Endothelial cell of hepatic sinusoid (primary cell): ENCODE results near the gene AKR7A2.

Experiments
- in situ Hi-C: cut with HindIII; loops from 2 replicates; pipeline ENCODE4 v1.10.0; 2017; ENCODE audit warnings: low sequenced_read_pairs

Gene AKR7A2

DNA sequence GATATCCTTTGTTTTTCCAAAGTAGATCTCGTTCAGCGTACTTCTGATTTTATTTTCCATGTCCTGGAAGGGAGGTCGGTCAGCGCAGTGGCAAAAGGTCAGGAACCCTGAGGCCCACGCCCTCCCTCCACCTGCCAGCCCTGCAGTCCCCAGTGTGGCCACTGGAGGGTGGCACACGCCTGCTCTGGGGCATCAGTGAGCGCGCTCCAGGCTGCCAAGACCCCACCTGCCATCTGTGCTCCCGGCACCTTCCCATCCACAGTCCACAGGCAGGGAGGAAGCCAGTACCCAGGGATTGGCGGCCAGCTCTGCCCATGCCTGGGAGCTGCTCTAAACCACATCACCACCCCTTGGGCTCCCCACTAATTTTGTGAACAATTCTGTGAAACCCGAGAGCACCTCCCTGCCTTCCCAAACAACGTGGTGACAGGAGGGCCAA lies 32.4 kb upstream of the AKR7A2 start:
- in situ Hi-C loops = loop anchor here (5.0 to 10.0 kb wide), 2 partner anchors 33 to 70 kb away; no protein-coding TSS in a partner anchor

DNA sequence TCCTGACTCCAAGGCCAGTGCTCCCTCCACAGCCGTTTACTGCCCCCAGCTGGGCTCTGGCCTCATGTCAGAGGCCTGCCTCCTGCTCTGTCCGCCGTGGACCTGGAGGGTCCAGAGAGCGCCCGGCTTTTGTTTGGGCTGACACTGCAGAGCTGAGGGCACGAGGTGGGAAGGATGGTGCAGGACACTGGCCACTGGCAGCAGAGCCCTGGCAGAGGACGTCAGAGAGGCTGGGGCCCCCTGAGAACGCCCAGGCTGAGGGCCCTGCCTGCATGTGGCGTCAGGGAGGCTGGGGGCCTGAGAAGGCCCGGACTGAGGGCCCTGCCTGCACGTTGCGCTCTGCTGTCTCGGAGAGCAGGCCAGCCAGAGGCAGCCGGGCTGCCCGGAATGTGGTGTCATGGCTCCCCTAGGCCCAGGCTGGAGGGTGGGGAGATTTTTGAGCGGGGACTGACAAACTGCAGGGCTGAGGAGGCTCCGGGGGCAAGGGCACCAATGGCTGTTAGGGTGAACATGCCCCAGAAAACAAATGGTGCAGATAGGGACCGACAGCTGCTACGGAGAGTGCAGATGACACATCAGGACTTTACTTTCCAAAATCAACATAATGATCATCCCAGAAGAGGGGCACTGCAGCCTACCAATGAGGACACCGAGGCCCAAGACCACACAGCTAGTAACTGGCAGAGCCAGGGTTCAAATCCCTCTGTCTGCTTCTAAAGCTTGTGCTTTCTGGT lies 31.8 kb upstream of the AKR7A2 start:
- in situ Hi-C loops = loop anchor here (5.0 to 10.0 kb wide), 2 partner anchors 34 to 69 kb away; no protein-coding TSS in a partner anchor

DNA sequence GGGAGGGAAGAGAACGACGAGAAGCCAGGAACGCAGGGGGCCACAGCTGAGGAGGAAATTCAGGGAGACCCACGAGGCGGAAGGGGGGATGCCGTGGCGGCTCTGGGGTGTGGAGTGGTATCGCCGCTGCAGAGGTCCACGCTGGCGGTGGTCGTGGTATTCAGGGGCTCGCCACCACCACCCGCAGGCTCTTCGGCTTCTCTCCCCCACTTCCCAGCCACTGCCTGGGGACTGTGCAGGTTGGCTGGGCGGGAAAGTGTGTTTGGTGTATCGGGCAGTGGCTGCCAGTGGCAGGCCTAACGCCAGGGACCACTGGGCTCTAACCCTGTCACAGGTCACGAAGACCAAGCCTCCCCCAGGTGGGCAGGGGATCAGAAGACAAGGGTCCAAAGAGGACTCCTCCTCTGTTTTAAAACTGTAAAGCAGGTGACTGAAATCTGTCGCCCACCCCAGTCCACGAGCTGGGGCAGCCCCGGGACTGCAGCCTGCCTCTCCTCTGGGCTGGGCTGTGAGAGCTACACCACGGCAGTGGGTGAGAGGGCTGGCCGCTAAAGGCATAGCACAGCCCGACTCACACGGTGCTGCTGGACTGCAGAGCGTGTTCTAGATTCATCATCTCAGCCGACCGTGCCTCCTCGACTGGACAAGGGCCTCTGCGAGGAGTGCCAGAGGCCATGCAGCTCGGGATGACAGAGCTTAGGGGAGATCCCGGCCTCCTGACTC lies 31.1 kb upstream of the AKR7A2 start:
- in situ Hi-C loops = loop anchor here (5.0 to 10.0 kb wide), 2 partner anchors 34 to 68 kb away; no protein-coding TSS in a partner anchor

DNA sequence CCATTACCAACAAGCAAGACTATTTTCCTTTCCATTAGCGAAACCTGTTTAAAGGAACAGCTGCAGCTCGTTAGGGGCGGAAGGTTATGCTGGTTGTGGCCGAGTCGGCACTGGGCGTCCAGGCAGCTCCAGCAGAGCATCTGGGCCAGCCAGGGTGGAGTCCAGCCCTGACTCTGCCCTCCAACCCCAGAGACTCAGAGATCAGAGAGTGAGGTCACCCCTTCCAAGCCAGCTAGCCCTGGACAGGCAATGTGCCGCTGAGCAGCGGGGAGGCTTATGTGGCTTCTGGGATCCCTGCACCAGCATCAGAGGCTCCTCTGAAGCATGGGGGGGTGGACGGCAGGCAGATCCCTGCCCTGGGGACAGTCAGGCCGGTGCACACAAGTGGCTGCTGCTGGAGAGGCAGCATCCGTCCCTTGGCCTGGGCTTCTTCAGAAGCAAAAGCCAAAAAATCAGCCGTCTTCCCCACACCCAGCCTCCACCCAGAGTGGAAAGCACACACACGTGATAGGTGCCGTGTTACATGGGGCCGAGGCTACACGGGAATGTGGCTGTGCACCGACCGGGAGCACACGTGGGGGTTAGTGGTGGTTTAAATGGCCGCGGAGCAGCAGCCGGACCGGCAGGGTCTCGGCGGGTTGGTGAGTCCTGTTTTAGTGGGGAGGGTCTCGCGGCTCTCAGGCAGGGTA lies 30.3 kb upstream of the AKR7A2 start:
- in situ Hi-C loops = loop anchor here (5.0 to 10.0 kb wide), 2 partner anchors 35 to 67 kb away; no protein-coding TSS in a partner anchor

DNA sequence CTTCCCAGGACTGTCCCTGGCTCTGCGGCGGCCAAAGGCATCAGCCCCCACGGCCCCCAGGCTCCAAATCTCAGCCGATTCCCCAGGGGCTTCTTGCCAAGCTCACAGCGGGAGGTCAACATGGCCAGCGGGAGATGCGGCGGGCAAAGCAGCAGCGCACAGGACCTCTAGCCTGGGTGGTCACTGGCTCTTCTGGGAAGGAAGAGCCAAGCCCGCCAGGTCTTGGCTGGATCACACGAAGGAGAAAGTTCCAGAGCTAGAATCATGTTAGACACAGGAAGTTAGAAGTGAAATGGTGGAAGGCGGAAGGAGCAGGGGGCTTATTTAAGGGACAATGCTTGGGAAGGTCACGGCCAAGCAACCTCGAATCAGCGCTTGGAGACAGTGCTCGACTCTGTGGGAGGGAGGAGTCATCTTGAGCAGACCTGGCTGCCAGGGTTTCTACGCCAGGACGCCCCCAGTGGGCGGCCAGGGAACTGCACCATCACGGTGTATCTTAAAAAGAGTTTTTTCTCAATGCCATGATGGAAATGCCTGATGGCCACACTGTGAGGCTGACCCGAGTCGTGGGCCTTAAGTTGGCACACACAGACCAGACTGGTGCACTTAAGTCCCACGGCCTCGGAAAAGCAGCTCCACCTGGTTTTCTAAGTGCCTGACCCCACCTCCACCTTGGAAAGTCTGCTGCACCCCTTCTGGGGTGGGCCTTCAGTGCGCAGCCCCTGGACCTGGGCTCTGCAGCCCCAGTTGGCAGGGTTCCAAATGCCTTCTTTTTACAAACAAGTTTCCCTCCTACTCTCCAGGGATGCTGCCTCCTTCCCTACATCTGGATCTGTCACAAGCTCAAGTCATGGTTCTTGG lies 29.5 kb upstream of the AKR7A2 start:
- in situ Hi-C loops = loop anchor here (5.0 to 10.0 kb wide), 2 partner anchors 36 to 67 kb away; no protein-coding TSS in a partner anchor

DNA sequence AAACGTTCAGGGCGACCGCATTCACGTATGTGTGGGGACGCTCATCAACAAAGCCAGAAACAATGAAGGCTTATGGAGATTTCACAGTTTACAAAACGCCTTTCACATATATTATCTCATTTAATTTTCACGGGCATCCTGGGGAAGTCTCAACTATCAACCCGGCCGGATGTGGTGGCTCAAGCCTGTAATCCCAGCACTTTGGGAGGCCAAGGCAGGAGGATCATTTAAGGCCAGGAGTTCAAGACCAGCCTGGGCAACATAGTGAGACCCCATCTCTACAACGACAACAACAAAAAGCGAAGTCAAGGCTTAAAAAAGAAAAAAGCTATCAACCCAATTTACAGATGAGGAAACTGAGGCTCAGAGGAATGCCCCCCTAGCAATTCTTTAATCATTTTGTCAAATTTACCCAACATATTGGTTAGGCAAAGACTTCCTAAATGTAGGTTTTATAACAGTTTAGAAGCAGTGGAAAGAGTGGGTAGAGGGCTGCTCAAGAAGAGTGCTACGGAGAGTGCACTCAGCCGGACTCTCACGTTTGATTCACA lies 28.5 kb upstream of the AKR7A2 start:
- in situ Hi-C loops = loop anchor here (5.0 to 10.0 kb wide), 2 partner anchors 37 to 66 kb away; no protein-coding TSS in a partner anchor

DNA sequence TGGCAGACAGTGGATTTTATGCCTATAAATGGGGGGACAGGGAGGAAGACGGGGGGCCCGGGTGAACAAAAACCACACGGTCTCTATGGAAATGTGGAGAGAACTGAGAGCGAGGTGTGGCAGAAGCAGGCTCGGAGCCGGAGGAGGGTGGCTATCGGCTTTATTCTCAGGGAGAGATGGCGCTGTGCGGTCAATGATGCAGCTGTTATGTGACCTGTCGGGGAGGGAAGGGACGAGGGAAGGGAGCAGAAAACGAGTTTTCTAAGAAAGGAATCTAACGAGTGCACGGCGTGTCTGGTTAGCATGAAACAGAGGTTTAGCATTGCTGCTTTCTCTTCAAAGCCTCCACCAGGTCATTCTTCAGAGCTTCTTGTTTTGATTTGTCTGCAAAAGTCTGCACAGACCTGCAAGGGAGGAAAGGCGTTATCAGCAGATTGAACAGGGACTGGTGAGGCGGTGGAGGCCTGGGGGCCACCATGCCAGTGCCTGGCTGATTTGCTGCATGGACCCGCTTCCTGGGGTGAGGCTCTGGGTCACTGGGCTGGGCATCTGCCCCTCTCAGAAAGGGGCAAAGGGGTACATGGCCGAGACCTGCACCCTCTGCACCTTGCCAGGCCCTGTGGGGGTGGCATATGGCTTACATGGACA lies 27.4 kb upstream of the AKR7A2 start:
- in situ Hi-C loops = no loop called here

DNA sequence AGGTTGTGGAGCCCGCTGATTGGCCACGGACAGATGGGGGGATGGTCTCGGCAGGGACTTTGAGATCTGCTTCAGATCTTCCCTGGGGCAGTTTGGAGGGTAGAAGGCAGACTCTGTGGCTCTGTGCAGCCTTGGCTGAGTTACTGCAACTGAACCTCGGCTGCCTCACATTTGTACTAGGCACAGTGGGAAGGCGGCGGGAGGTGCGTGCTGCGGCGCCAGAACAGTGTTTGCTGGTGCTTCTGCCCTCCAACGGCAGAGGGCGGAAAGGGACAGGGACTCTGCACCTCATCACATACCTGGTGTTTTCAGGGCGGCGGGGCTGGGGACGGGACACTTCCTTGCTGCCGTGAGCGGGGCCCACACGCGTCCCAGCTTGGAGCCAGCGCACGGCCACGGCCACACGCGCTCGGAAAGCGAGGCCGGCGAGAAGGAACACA lies 26.4 kb upstream of the AKR7A2 start:
- in situ Hi-C loops = no loop called here

DNA sequence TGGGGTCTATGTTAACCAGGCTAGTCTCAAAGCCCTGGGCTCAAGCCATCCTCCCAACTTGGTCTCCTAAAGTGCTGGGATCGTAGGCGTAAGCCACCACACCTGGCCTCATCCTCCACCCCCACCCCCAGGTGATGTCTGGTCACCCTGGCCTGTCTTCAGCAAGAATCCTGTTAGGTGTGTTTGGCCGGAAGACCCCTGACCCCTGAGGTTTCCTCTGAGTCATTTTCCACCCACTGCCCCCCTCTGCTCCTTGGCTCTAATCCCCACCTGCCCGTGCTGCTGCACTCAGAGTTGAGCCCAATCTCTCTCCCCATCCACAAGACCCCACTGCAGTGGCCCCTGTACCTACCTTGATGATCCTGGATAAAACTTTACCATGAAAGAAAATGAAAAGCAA lies 25.3 kb upstream of the AKR7A2 start:
- in situ Hi-C loops = no loop called here

DNA sequence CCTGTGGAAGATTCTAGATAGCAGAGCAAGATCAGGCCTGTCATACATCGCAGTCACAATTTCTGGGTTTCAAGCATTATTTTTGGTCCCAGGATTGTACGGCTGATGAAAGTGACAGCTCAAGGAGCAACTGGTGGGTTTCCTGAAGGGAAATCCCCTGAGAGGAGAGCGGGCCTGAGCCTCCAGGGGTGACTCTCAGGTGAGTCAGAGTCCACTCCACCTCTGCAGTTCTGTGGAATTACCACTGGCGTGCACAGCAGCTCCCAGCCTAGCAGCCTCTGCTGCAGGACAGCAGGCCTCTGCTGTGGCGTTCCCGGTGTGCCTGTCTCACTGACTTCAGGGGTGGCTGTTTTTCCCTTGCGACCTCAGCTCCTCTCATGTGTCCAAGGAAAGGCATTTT lies 24.6 kb upstream of the AKR7A2 start:
- in situ Hi-C loops = no loop called here

DNA sequence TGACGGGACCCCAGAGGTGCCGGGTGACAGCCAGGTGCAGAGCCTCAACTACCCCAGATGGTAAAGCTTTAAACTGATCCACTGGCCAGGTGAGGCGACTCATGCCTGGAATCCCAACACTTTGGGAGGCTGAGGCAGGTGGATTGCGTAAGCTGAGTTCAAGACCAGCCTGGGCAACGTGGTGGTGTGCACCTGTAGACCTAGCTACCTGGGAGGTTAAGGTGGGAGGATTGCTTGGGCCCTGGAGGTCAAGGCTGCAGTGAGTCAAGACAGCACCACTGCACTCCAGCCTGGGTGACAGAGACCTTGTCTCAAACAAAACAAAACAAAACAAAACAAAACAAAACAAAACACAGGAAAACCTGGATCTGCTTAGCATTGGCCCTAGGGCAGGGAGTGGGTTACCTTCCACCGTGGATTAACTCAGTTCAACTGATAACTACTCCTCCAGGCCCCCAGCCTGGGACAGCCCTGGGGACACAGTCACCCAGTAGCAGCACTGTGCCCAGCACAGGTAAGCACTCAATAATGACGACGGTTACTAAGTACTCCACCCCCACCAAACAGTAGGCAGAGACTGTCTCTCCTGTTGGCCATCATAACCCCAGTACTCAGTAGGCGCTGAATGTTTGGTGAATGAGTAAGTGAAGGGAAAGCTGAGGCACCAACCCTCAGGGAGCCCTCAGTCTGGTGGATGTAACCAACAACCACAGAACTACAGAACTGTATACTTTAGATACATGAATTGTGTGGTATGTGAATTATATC lies 21.8 kb upstream of the AKR7A2 start:
- in situ Hi-C loops = no loop called here

DNA sequence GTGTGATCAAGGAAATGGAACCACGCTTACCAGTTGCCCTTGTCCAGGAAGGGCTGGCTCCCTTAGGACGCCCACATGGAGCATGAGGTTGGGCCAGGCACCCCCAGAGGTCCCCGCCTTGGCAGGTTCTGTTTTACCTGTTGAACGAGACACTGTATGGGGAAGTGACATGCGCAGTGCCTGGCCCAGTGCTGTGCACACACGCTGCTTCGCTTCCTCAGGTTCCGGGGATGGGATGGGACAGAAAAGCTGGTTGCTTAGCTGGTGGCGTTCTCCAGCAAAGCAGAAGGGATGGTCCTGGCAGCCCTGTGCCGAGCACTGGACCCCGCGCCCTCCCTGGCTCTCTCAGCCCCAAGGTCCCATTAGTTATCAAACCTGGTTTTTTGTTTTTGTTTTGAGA lies 20.9 kb upstream of the AKR7A2 start:
- in situ Hi-C loops = no loop called here

DNA sequence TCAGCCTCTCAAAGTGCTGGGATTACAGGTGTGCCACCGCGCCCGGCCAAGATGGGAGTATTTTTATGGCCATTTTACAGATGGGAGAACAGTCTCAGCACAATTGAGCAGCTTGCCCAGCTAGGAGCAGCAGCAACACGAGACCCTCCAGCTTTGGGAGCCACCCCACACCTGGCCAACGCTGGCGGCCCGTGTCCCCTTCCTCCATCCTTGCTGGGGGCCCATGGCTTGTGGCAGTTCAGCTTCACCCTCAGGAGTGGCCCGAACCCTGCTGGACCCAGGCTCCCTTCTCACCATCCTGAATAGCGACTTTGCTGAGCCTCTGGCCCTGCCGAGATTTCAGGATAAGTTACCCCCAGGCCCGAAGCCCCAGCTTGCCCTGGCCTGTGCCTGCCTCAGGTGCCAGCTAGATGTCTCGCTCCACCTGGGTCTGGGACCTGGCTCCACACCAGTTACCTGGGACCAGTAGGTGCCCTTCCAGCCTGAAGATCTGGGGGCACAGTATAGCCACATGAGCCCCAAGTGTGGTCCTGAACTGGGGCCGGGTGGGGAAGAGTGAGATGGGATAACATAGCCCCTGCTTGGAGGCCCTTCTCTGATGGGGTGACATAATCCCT lies 19.4 kb upstream of the AKR7A2 start:
- in situ Hi-C loops = no loop called here

DNA sequence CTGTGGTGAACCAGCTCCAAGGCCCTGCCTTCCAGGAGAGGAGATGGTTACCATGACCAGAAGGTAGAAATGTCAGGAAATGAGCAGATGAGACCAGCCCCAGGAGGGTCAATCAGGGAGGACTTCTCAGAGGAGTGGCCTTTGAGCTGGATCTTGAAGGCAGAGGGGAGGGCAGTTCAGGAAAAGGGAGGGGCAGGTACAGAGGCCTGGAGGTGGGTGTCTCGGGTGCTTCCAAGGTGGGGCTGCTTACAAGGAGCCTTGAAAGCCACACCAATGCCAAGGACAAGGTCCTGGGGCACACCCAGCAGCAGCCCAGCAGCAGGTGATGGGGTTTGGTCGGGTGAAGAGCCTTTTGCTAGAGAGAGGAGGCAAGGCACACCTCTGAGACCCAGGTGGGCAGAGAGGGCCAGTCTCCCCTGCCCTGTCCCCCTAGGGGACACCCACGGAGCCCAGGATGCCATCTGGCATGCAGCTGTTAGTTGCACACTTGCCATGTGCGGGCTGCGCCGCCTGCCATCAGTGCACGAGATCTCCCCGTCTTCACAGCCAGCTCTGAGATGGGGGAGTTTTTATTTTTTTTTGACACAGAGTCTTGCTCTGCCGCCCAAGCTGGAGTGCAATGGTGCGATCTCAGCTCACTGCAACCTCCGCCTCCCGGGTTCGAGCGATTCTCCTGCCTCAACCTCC lies 18.6 kb upstream of the AKR7A2 start:
- in situ Hi-C loops = no loop called here

DNA sequence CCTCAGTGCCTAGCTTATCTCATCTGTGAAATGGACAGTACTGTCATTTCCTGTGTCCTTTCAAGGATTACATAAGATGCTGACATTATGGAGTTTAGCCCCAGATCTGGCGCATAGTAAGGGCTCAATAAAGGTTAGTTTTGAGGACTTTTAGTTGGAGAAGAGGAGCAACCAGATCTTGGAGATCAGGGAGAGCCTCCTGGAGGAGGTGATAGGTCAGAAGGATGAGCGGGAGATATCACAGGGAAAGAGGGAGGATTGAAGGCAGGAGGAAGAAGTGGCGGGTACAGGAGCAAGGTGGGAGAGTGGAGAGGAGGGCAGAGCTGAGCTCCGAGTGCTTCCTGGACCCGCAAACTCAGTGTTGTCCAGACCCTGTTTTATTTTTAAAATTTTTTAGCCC lies 17.7 kb upstream of the AKR7A2 start:
- in situ Hi-C loops = loop anchor here (5.0 kb wide), 2 partner anchors 72 to 298 kb away; no protein-coding TSS in a partner anchor

DNA sequence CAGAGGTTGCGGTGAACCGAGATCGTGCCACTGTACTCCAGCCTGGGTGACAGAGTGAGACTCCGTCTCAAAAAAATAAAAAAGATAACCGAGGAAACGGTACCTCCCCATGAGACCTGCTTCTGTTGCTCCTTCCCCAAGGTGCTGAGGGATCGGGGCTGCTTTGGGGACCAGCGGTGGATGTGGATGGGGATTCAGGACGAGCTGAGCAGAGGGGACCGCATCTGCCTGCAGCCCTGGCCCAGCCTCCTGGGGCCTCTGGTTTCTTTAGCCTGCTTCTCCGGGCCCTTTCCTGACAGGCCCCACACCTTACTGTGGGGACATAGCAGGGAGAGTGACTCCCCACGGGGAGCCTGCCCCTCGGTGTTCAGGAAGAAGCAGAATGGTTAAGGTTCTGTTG lies 17.2 kb upstream of the AKR7A2 start:
- in situ Hi-C loops = loop anchor here (5.0 kb wide), 2 partner anchors 72 to 298 kb away; no protein-coding TSS in a partner anchor

DNA sequence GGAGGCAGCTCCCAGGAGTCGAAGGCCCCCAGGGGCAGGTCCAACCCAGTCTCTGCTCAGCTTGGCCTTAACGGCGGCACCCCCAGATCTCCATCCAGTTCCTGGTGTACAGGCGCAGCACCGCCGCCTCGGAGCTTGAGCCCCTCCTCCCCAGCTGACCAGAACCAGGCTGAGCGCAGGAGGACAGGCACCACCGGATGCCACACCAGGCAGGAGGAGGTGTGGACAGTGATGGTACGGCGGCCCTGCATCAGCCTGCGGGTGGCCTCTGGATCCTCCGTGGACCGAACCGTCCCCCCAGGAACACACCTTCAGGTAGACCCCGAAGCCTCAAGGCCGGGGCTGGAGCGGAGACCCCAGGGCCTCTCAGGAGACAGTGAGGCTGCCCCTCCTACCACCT lies 16.5 kb upstream of the AKR7A2 start:
- in situ Hi-C loops = loop anchor here (5.0 kb wide), 2 partner anchors 71 to 299 kb away; no protein-coding TSS in a partner anchor
